GM10847 (cell line): ENCODE results near the gene COX14.

Experiments
- POLR2A ChIP-seq: IDR thresholded peaks from 2 replicates; pipeline ENCODE4 v1.6.1; 2011; ENCODE audit not compliant: insufficient read length; ENCODE audit errors: extremely low read depth

The COX14 gene

GRCh38 chr12:50101663-50102062 lies 10.4 kb upstream of the COX14 start:
- TF ChIP-seq POLR2A, result no peak

GRCh38 chr12:50102131-50102531 lies 9.9 kb upstream of the COX14 start:
- TF ChIP-seq POLR2A, result no peak

GRCh38 chr12:50102646-50103309 lies 9.3 kb upstream of the COX14 start:
- no peak for TF ChIP-seq POLR2A

GRCh38 chr12:50103351-50103750 lies 8.7 kb upstream of the COX14 start:
- no peak for TF ChIP-seq POLR2A

- no peak for TF ChIP-seq POLR2A
Observed at GRCh38 chr12:50103767-50104321, 8.2 kb upstream of the COX14 start, which contains the start of gene GPD1. GPD1 (plus strand) TSS chr12:50104008; CDS start chr12:50104051, 43 bp downstream.

GRCh38 chr12:50104417-50105366 lies 7.3 kb upstream of the COX14 start:
- TF ChIP-seq POLR2A, result no peak

- no peak for TF ChIP-seq POLR2A
Observed at GRCh38 chr12:50105913-50106450, 6.1 kb upstream of the COX14 start.

- no peak for TF ChIP-seq POLR2A
Observed at GRCh38 chr12:50106907-50107306, 5.1 kb upstream of the COX14 start.

- no peak for TF ChIP-seq POLR2A
Observed at GRCh38 chr12:50107416-50108268, 4.4 kb upstream of the COX14 start.

- no peak for TF ChIP-seq POLR2A
Observed at GRCh38 chr12:50109319-50109718, 2.7 kb upstream of the COX14 start.

GRCh38 chr12:50110127-50110761 lies 1.8 kb upstream of the COX14 start:
- peak; percentile 20 for TF ChIP-seq POLR2A

- TF ChIP-seq POLR2A, result peak; percentile 10
Observed at GRCh38 chr12:50110762-50111351, 1.2 kb upstream of the COX14 start.

GRCh38 chr12:50111395-50111692 lies 692 bp upstream of the COX14 start:
- TF ChIP-seq POLR2A, result no peak
